GM12891 (cell line): ENCODE measurements around the gene KLHL11.

ENCODE experiments used
- POLR2A ChIP-seq: IDR thresholded peaks from 2 replicates; pipeline ENCODE4 v1.6.1; 2011; ENCODE audit warnings: low read depth, low read length, control low read depth
- POLR2AphosphoS5 ChIP-seq: IDR thresholded peaks from 2 replicates; pipeline ENCODE4 v1.6.1; 2011; ENCODE audit warnings: low read depth, low read length, control low read depth
- SPI1 ChIP-seq: IDR thresholded peaks from 2 replicates; pipeline ENCODE4 v1.6.1; 2011; ENCODE audit warnings: low read depth, low read length, control low read depth
- TAF1 ChIP-seq: IDR thresholded peaks from 2 replicates; pipeline ENCODE4 v1.6.1; 2011; ENCODE audit warnings: low read depth, low read length, control low read depth

GRCh38 chr17:41870097-41870496 is 4.9 kb upstream of the KLHL11 start:
- TF ChIP-seq POLR2A (no peak), POLR2AphosphoS5 (no peak), TAF1 (no peak), SPI1 (no peak)
